Sigmoid colon (tissue), 4 donors: Measurements from ENCODE around the gene MYO5B.

Experiments used
- CTCF ChIP-seq, 4 experiments: fragments of 450-650 bp in 3 of 4; fragments of 200-600 bp in 1 of 4; IDR thresholded peaks; one replicate each; pipeline ENCODE4 v1.5.1; 2016 to 2019; ENCODE audit warnings: antibody characterized with exemption in 4 of 4, mild to moderate bottlenecking in 3 of 4, moderate library complexity in 2 of 4
- POLR2A ChIP-seq, 2 donors: fragments of 450-650 bp; IDR thresholded peaks; one replicate each; pipeline ENCODE4 v1.6.1; 2016; ENCODE audit warnings: antibody characterized with exemption in 2 of 2, mild to moderate bottlenecking in 2 of 2, moderate library complexity in 2 of 2
- POLR2AphosphoS5 ChIP-seq, 4 donors: sonication (generic); formaldehyde crosslinking; IDR thresholded peaks; one replicate each; pipeline ENCODE4 v1.6.1; 2017; ENCODE audit warnings: antibody characterized with exemption in 4 of 4

DNA sequence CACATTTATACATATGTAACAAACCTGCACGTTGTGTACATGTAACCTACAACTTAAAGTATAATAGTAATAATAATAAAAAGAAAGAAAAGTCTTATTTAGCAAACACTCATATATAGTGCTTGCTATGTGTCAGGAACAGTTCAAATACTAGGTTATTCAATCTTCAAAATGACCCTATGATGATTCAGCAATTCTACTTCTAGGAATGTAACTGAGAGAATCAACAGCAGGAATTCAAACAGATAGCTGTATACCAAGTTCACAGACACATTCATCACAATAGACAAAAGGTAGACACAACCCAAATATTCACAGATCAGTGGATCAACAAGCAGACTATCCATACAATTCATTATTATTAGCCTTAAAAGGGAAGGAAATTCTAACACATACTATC is 69.5 kb downstream of the MYO5B start:
- TF ChIP-seq POLR2A (IDR thresholded peaks at IDR 0.05) (no peak), CTCF (IDR thresholded peaks at IDR 0.05) (no peak), POLR2AphosphoS5 (IDR thresholded peaks at IDR 0.05) (no peak)
